AG04450 (cell line): ENCODE measurements around the gene NPRL2. TPM values are rescaled to one million over a fixed set of nuclear protein-coding genes. Genes with fewer than 3 reads are reported as not detected.
A peak's percentile ranks its signal among the peaks of the same experiment; 100 is the strongest.

Source experiments
- CTCF ChIA-PET: fragments of 300-600, 350-600 bp; formaldehyde crosslinking; extraction: SDS; loops from one replicate; lab custom pipeline; 2022; ENCODE audit warnings: antibody characterized with exemption, inconsistent platforms; lab: Charles Lee
- POLR2A ChIA-PET: fragments of 350-600 bp; formaldehyde crosslinking; extraction: SDS; loops from one replicate; lab custom pipeline; 2021; ENCODE audit warnings: antibody characterized with exemption, inconsistent platforms; lab: Yijun Ruan, JAX
- DNase-seq: peaks from one replicate; pipeline ENCODE4 v3.0.0-alpha.2; 2011; ENCODE audit warnings: low read depth, low spot score
- H3K27ac ChIP-seq: one replicate; pipeline ENCODE4 v1.5.1; 2012; ENCODE audit warnings: low read depth, low read length, control low read depth
- H3K27me3 ChIP-seq: one replicate; pipeline ENCODE4 v1.6.0; 2012; ENCODE audit warnings: low read length; ENCODE audit not compliant: control insufficient read depth, insufficient read depth
- H3K4me3 ChIP-seq: 2 replicates; pipeline ENCODE4 v1.5.1; 2011; ENCODE audit warnings: mild to moderate bottlenecking, low read depth, low read length, control low read depth
- H3K9me3 ChIP-seq: 2 replicates; pipeline ENCODE4 v1.5.1; 2012; ENCODE audit warnings: low read length; ENCODE audit not compliant: control insufficient read depth, insufficient read depth
- polyA plus RNA-seq: library from polyadenylated mRNA; depleted of rRNA; stranded (reverse); fragments of >200 nt; gene quantifications from 2 replicates; pipeline ENCODE4 v1.2.3, GENCODE V29; 2011
- TF ChIP-seq, protein P1 (sequence below): IDR thresholded peaks from 2 replicates; pipeline ENCODE4 v1.5.1; 2011; ENCODE audit warnings: low read depth, low read length, control low read depth, inconsistent platforms

NPRL2 gene
- polyA plus RNA-seq, 1 experiment: 25.6 TPM

DNA sequence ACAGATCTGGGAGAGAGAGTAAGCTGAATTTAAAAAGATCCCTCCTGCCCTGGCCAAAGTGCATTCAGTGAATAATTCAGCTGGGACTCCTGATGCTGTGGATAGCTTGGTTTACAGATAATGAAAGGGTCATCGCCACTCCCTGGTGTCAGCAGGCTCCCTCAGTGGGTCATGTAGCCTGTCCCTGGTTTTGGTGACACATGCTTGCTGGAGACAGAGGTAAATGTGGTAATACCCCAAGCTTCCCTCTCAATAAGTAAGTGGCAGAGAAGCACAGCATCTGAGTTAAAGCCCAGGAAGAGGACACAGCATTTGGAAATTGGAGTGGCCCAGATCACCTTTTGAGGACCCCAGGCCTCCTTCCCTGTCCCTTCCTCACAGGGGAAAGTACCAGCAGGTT is 6.9 kb upstream of the NPRL2 start:
- TF ChIP-seq, protein P1, sequence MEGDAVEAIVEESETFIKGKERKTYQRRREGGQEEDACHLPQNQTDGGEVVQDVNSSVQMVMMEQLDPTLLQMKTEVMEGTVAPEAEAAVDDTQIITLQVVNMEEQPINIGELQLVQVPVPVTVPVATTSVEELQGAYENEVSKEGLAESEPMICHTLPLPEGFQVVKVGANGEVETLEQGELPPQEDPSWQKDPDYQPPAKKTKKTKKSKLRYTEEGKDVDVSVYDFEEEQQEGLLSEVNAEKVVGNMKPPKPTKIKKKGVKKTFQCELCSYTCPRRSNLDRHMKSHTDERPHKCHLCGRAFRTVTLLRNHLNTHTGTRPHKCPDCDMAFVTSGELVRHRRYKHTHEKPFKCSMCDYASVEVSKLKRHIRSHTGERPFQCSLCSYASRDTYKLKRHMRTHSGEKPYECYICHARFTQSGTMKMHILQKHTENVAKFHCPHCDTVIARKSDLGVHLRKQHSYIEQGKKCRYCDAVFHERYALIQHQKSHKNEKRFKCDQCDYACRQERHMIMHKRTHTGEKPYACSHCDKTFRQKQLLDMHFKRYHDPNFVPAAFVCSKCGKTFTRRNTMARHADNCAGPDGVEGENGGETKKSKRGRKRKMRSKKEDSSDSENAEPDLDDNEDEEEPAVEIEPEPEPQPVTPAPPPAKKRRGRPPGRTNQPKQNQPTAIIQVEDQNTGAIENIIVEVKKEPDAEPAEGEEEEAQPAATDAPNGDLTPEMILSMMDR: no peak
- Histone ChIP-seq H3K4me3 (peak overlapping the region; percentile 99), H3K27me3 (no peaks in the 10 kb centered on the region), H3K9me3 (peaks cover 6% of the 10 kb centered on the region; the same call in 1 of the 2 replicates), H3K27ac (no peak overlapping the region)
- POLR2A ChIA-PET: interaction anchor here (1.4 kb wide), 1 partner anchor 10 kb away, joined by 3 read pairs; no protein-coding TSS in a partner anchor
- DNase-seq: no peak
- CTCF ChIA-PET: interaction anchor here (0.5 to 1.4 kb wide), 4 partner anchors 10 to 259 kb away, joined by 3 to 7 read pairs (median 4); no protein-coding TSS in a partner anchor

DNA sequence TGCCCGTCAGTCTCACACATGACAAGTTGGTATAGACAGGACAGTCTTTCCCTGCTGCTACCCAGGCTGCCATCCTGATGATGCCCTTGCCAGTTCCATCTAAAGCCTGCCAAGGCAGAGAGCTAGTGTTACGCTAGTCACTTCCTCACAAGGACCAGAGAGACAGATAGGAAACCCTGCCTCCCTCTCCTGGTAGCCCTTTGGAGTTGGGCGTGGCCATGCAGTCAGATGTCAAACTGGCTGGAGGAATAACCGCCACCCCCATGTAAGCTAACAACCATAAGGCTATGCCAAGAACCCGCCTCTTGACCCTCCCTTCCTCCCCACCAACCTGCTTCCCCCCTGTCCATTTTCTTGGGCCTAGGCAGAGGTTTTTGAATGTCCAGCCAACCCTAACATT is 6.0 kb upstream of the NPRL2 start:
- TF ChIP-seq, protein P1: no peak

DNA sequence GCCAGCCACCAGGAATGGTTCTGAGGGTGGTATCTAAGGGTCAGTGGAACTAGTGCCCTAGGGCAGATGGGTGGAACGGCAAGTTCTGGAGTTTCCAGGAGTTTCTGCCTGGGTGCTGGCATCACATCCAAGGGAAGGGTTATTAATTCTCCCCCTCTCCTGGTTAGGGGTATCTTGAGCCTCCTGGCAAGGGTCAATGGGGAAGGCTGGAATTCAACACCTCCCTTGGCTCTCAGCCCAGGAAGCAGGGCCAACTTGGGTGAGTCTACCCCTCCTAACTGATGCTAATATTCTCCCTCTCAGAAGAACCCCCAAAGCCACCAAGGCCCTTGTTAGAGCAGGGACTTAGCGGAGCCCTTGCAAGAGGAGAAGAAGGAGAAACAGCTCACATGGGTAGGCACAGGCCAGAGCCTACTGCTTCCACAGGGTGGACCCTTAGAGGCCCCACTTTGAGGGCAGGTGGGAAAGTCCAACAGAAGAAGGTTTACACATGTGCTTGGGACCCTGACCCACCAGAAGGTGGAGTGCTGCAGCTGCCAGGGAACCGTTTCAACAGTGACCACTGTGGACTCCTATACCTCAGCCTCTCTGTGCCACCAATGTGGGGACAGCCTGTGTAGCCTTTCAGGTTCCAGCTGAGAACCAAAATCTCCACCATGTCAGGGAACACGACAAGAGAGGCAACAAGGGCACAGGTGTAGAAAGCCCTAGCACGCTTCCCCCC is 5.4 kb upstream of the NPRL2 start:
- peak overlapping the region; percentile 34 for H3K27ac ChIP-seq
- POLR2A ChIA-PET: interaction anchor here (0.5 to 1.4 kb wide), 2 partner anchors 8 to 11 kb away, joined by 3 to 4 read pairs; no protein-coding TSS in a partner anchor
- CTCF ChIA-PET: no interaction called here
- no peak for DNase-seq
- TF ChIP-seq, protein P1: no peak
- peak overlapping the region; percentile 99 for H3K4me3 ChIP-seq
- no peaks in the 10 kb centered on the region for H3K27me3 ChIP-seq
- peaks cover 6% of the 10 kb centered on the region; the same call in 1 of the 2 replicates for H3K9me3 ChIP-seq

More for the DNA sequence above, 6.0 kb upstream of the NPRL2 start:
- Histone ChIP-seq H3K9me3 (peaks cover 6% of the 10 kb centered on the region; the same call in 1 of the 2 replicates), H3K27ac (no peak overlapping the region), H3K27me3 (no peaks in the 10 kb centered on the region), H3K4me3 (peak overlapping the region; percentile 99)
- DNase-seq: no peak
- ChIA-PET POLR2A (interaction anchor here (0.5 to 1.4 kb wide), 2 partner anchors 9 to 11 kb away, joined by 3 to 4 read pairs; no protein-coding TSS in a partner anchor), CTCF (interaction anchor here (0.7 to 1.4 kb wide), 4 partner anchors 9 to 1326 kb away, joined by 3 to 7 read pairs (median 4); no protein-coding TSS in a partner anchor)

DNA sequence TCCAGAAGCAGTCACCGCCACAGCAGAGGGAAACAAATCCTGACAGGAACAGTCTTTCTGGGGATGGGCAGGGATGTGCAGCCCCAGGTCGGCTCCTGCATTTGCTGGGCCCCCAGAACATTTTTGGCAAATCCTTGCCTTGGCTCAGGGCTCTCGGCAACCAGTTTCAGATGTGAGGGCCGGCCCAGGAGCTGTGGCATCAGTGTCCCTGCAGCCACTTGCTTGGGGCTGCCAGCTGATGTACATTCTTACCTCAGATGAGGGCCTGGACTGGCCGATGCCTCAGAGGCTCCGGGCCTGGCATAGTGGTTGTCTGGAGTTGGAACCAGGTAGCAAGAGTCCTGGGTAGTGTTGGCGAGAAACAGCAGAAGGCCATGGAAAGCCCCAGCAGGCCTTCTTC is 4.3 kb upstream of the NPRL2 start:
- H3K27ac ChIP-seq: no peak overlapping the region
- ChIA-PET POLR2A (no interaction called here), CTCF (interaction anchor here (1.3 kb wide), 1 partner anchor 187 kb away, joined by 5 read pairs; no protein-coding TSS in a partner anchor)
- no peaks in the 10 kb centered on the region for H3K27me3 ChIP-seq
- TF ChIP-seq, protein P1: no peak
- H3K9me3 ChIP-seq: peaks cover 6% of the 10 kb centered on the region; the same call in 1 of the 2 replicates
- no peak for DNase-seq
- H3K4me3 ChIP-seq: no peak overlapping the region
